ENCODE measurements around the gene STXBP2. TPM values are rescaled to one million over a fixed set of nuclear protein-coding genes. Genes with fewer than 3 reads are reported as not detected.

The STXBP2 gene
- total RNA-seq, 1 donor from 2014 or later = 200 TPM

GRCh38 chr19:7617172-7617571, 19.7 kb upstream of the STXBP2 start:
- Histone ChIP-seq H3K9me3 (no peaks in the 10 kb centered on the region), H3K4me3 (no peak overlapping the region), H3K27ac (peak overlapping the region; percentile 85), H3K4me1 (peaks cover 25% of the 10 kb centered on the region), H3K36me3 (peaks cover 50% of the 10 kb centered on the region), H3K27me3 (ENCODE audit: low read depth) (no peaks in the 10 kb centered on the region)
- DNase-seq = no peak
- intact Hi-C loops (cut with DNase I) = no loop called here
- TF ChIP-seq CTCF (IDR thresholded peaks at IDR 0.05) = no peak
- no peak for ATAC-seq

GRCh38 chr19:7617735-7618134, 19.2 kb upstream of the STXBP2 start:
- ATAC-seq (no peak), DNase-seq (no peak)
- Histone ChIP-seq H3K9me3 (no peaks in the 10 kb centered on the region), H3K27ac (peak overlapping the region; percentile 85), H3K36me3 (peaks cover 55% of the 10 kb centered on the region), H3K4me3 (no peak overlapping the region), H3K27me3 (ENCODE audit: low read depth) (no peaks in the 10 kb centered on the region), H3K4me1 (peaks cover 25% of the 10 kb centered on the region)
- intact Hi-C loops (cut with DNase I) = no loop called here
- TF ChIP-seq CTCF (IDR thresholded peaks at IDR 0.05) = no peak

- peak overlapping the region; percentile 85 for H3K27ac ChIP-seq
- TF ChIP-seq CTCF (IDR thresholded peaks at IDR 0.05) = no peak
Observed at GRCh38 chr19:7618348-7618747, 18.6 kb upstream of the STXBP2 start.

GRCh38 chr19:7618771-7619510, 18.0 kb upstream of the STXBP2 start:
- no peaks in the 10 kb centered on the region for H3K9me3 ChIP-seq
- ATAC-seq = peak; percentile 93 to 94
- no peak overlapping the region for H3K4me3 ChIP-seq
- TF ChIP-seq CTCF (IDR thresholded peaks at IDR 0.05) = no peak
- H3K4me1 ChIP-seq = peaks cover 25% of the 10 kb centered on the region
- no peaks in the 10 kb centered on the region for H3K27me3 ChIP-seq (ENCODE audit: low read depth)
- peaks cover 67% of the 10 kb centered on the region for H3K36me3 ChIP-seq
- peak; percentile 93 for DNase-seq
- H3K27ac ChIP-seq = peak overlapping the region; percentile 85
- intact Hi-C loops (cut with DNase I) = no loop called here

More at GRCh38 chr19:7618348-7618747, 18.6 kb upstream of the STXBP2 start:
- Histone ChIP-seq H3K4me1 (peaks cover 25% of the 10 kb centered on the region), H3K4me3 (no peak overlapping the region), H3K9me3 (no peaks in the 10 kb centered on the region), H3K36me3 (peaks cover 61% of the 10 kb centered on the region), H3K27me3 (ENCODE audit: low read depth) (no peaks in the 10 kb centered on the region)
- intact Hi-C loops (cut with DNase I) = no loop called here
- ATAC-seq (peak in 1 of 2 donors; percentile 1), DNase-seq (no peak)

- TF ChIP-seq CTCF (IDR thresholded peaks at IDR 0.05) = no peak
- H3K27ac ChIP-seq = peak overlapping the region; percentile 85
- H3K36me3 ChIP-seq = peaks cover 76% of the 10 kb centered on the region
- peak; percentile 35 to 47 for ATAC-seq
- no peak for DNase-seq
- no peak overlapping the region for H3K4me3 ChIP-seq
- H3K9me3 ChIP-seq = no peaks in the 10 kb centered on the region
- H3K27me3 ChIP-seq (ENCODE audit: low read depth) = no peaks in the 10 kb centered on the region
- peaks cover 25% of the 10 kb centered on the region for H3K4me1 ChIP-seq
- intact Hi-C loops (cut with DNase I) = no loop called here
Observed at GRCh38 chr19:7619671-7620441, 17.1 kb upstream of the STXBP2 start.
